Heart left ventricle (tissue), 13 donors: ENCODE measurements around the gene OXCT1.

Source experiments
- CTCF ChIP-seq, 12 donors: fragments of 200-600 bp; sonication (generic) in 4 of 12; IDR thresholded peaks; one replicate each; pipeline versions ENCODE4 v1.5.0 to v1.8.0; 2018 to 2022; ENCODE audit warnings: antibody characterized with exemption in 12 of 12, mild to moderate bottlenecking in 5 of 12
- POLR2A ChIP-seq, 2 donors: fragments of 450-650 bp; IDR thresholded peaks; one replicate each; pipeline ENCODE4 v1.6.1; 2017; ENCODE audit warnings: antibody characterized with exemption in 2 of 2, mild to moderate bottlenecking in 2 of 2, moderate library complexity in 2 of 2
- donor health status: ischemic (EF 13 %, LVEDD 7.1; RV severe dilation, severe dysfunction).
- donor health status: DM: no; HTN: yes; CAD: no.
- donor health status: DM: no; HTN: no; CAD: no.
- donor health status: ischemic (EF 25% LVEDD 6.9; RV normal size, moderate dysfunction).
- donor health status: ischemic (EF 25% LVEDD 5.7; RV mildly dilated, moderate dysfunction).
- donor health status: ischemic (EF 35%, LVEDD 5.7; RV mildly dilated, moderate dysfunction).
- donor health status: nonischemic (EF 11% LVEDD 7.7; RV severe dilation, severe dysfunction).
- donor health status: DM: yes; HTN: yes; CAD: no.
- donor health status: PGD.
- donor health status: ischemic (EF 29% LVEDD 5.4; RV normal size, mild dysfunction).
- donor health status: nonischemic (EF 23%, LVEDD 6.1; RV moderate dilation, normal function).

- TF ChIP-seq CTCF (IDR thresholded peaks at IDR 0.05) (no peak), POLR2A (IDR thresholded peaks at IDR 0.05) (no peak)
Measured at GRCh38 chr5:41858890-41859289, 11.3 kb downstream of the OXCT1 start.
